Kidney (tissue), 14 donors: Measurements from ENCODE around the gene ZNF436. TPM values are rescaled to one million over a fixed set of nuclear protein-coding genes. Genes with fewer than 3 reads are reported as not detected.

Source experiments
- DNase-seq, 5 donors: peaks; one replicate each; pipeline ENCODE4 v3.0.0-alpha.2; 2013 to 2020
- FAIRE-seq: peaks from 2 replicates; lab custom pipeline; 2012; peaks lifted over from hg19 to GRCh38; lab: Jason Lieb, UNC
- H3K27ac ChIP-seq, 2 donors: one replicate each; pipeline ENCODE4 v1.7.0; 2013; ENCODE audit warnings: low read depth in 2 of 2, low read length in 2 of 2, inconsistent platforms in 1 of 2
- H3K27me3 ChIP-seq: one replicate; pipeline ENCODE4 v1.7.1; 2013; ENCODE audit warnings: low read length, inconsistent platforms; ENCODE audit not compliant: control insufficient read depth, insufficient read depth
- H3K36me3 ChIP-seq, 3 donors: one replicate each; pipeline versions ENCODE4 v1.7.0 to v1.7.1; 2013; ENCODE audit warnings: low read length in 3 of 3, control low read depth in 1 of 3, inconsistent platforms in 1 of 3; ENCODE audit not compliant: insufficient read depth in 3 of 3, control insufficient read depth in 2 of 3
- H3K4me1 ChIP-seq, 3 donors: one replicate each; pipeline versions ENCODE4 v1.7.0 to v1.7.1; 2013; ENCODE audit warnings: low read length in 3 of 3, inconsistent platforms in 1 of 3, low read depth in 1 of 3; ENCODE audit not compliant: control insufficient read depth in 2 of 3, insufficient read depth in 2 of 3
- H3K4me3 ChIP-seq, 3 donors: one replicate each; pipeline versions ENCODE4 v1.7.0 to v1.8.1; 2013; ENCODE audit warnings: low read length in 3 of 3, control low read depth in 1 of 3, inconsistent platforms in 1 of 3
- H3K9ac ChIP-seq, 3 donors: one replicate each; pipeline versions ENCODE4 v1.7.0 to v1.7.1; 2013; ENCODE audit warnings: low read length in 3 of 3, control low read depth in 1 of 3, inconsistent platforms in 1 of 3
- H3K9me3 ChIP-seq, 3 donors: one replicate each; pipeline versions ENCODE4 v1.7.0 to v1.7.1; 2013; ENCODE audit warnings: low read length in 3 of 3, control low read depth in 1 of 3, inconsistent platforms in 1 of 3; ENCODE audit not compliant: control insufficient read depth in 2 of 3, insufficient read depth in 1 of 3
- intact Hi-C: fragments of 100-400 bp; cut with DNase I; formaldehyde crosslinking; loops from one replicate; pipeline ENCODE4 v1.11.1; 2022
- polyA plus RNA-seq: library from polyadenylated mRNA; stranded (reverse); fragments of 350-450 nt; fragmentation: Illumina TruSeq; extraction: RNeasy Lipid Tissue Mini Kit (QIAGEN cat#74804); gene quantifications from one replicate; pipeline ENCODE4 v1.2.3, GENCODE V29; 2014; ENCODE audit warnings: low read depth, low replicate concordance; ENCODE audit not compliant: insufficient read depth
- total RNA-seq: library from RNA; stranded (reverse); fragmentation: NEBNext Ultra II Directional; extraction: Animal tissue kit (Norgen Biotek cat#: 25700); gene quantifications from one replicate; pipeline ENCODE4 v1.2.1, GENCODE V29; 2021
- TF ChIP-seq, protein P1 (sequence below): IDR thresholded peaks from 3 replicates; pipeline ENCODE4 v1.5.1; 2012; ENCODE audit warnings: mild to moderate bottlenecking, moderate library complexity, borderline replicate concordance; ENCODE audit not compliant: insufficient read depth; ENCODE audit errors: extremely low read depth
- donor health status: control.
- donor health status: control.
- donor health status: control.
- donor health status: control.
- donor health status: control.
- donor health status: DM: yes; HTN: yes; CAD: no.
- donor health status: Normal renal cell carcinoma (clear cell type).

The ZNF436 gene
- total and polyA plus RNA-seq, 2 donors from 2014 or later: 4.6 to 19.8 TPM

DNA sequence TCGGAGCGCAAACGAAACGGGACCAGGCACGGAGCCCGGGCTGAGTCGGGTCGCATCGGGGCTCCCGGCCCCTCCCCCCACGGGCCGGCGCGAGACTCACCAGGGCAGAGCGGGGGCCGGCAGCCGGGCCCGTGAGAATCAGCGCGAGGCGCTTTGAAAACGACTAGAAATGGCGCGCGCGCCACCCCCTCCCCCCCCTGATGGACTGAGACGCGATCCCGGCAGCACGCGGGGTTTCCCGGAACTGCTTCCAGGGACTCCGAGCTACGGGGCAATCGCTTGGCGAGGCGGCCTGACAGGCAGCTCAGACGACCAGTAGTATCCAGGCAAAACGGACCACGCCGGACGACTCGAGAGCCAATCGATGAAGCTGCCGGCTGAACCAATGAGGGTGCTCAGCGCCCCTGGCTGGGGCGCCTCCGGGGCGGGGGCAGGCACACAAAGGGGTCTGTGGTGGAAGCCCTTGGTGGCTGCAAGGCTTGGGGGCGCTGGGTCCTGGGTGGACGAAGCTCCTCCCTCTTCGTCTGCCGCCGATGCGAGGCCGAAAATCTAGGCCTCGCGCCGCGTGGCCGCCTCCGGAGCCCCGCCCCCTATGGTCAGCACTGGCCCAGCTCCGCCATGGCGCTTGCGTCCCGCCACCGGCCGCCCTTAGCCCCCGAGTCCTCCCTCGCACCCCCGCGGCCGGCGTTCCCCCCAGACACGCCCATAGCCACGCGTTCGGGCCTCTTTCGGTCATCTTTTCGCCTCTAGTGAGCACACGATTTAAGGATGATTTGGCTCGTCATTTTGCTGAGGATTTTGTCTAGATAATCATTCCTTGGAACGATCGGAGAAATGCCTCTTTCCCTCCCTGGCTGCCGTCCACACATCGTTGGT, 25.3 kb downstream of the ZNF436 start, which contains the start of gene HNRNPR:
TSS of gene HNRNPR (minus strand) at position 174 of the 876 bp plus-strand sequence. CDS start 3,276 bp downstream, outside the sequence.
- TF ChIP-seq, protein P1, sequence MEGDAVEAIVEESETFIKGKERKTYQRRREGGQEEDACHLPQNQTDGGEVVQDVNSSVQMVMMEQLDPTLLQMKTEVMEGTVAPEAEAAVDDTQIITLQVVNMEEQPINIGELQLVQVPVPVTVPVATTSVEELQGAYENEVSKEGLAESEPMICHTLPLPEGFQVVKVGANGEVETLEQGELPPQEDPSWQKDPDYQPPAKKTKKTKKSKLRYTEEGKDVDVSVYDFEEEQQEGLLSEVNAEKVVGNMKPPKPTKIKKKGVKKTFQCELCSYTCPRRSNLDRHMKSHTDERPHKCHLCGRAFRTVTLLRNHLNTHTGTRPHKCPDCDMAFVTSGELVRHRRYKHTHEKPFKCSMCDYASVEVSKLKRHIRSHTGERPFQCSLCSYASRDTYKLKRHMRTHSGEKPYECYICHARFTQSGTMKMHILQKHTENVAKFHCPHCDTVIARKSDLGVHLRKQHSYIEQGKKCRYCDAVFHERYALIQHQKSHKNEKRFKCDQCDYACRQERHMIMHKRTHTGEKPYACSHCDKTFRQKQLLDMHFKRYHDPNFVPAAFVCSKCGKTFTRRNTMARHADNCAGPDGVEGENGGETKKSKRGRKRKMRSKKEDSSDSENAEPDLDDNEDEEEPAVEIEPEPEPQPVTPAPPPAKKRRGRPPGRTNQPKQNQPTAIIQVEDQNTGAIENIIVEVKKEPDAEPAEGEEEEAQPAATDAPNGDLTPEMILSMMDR: peak; percentile 4
- FAIRE-seq (peak; percentile 66), DNase-seq (peak; percentile 100)
- no peaks in the 10 kb centered on the region for H3K36me3 ChIP-seq
- peak within 1 kb of the TSS; percentile 82 to 95 (median 88) for H3K9ac ChIP-seq
- no peaks in the 10 kb centered on the region for H3K27me3 ChIP-seq
- peak within 1 kb of the TSS; percentile 80 to 95 (median 84) for H3K4me3 ChIP-seq
- peaks cover 3 to 17% (median 6%) of the 10 kb centered on the region in 3 donors for H3K4me1 ChIP-seq
- peak within 1 kb of the TSS; percentile 93 for H3K27ac ChIP-seq
- intact Hi-C loops: no loop called here
- H3K9me3 ChIP-seq: no peaks in the 10 kb centered on the region

DNA sequence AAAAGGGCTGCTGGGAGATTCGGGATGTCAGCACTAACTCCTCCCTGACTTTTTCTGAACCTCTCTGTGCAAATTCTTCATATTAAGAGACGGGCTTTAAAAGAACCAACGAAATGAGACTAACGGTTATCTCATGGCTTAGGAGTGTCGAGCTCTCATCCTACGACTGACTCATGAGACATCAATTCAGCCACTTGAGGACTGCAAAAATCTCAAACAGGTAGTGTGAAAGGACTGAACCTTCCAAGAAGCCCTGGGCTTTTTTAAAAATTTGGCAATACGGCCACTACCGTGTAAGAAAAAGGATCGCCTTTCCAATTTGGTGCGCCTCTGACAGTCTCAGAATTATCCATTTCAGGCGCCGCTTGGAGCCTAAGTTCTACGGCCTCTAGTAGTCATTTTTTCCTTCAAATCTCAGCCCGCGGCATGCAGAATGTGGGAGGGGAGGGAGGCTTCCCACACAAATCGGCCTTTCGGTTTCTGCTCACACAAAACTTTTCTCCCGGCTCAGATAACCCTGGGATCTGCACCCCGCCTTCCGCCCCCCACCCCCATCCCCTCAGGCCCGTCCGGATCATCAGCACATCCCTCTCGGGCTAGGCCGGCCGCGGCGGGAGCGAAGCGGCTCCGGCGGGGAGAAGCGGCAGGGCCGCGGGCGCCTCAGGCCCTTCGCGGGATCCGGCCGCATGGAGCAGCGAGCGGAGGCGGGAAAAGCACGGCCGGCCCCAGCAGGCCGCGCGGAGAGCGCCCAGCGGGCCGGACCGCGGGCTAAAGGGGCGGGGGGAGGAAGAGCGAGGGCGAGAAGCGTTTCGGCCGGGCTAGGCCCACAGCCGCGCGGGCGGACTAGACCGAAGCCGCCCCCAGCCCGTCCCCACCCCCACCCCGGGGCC, 26.2 kb downstream of the ZNF436 start:
- peaks cover 3 to 17% (median 6%) of the 10 kb centered on the region in 3 donors for H3K4me1 ChIP-seq

DNA sequence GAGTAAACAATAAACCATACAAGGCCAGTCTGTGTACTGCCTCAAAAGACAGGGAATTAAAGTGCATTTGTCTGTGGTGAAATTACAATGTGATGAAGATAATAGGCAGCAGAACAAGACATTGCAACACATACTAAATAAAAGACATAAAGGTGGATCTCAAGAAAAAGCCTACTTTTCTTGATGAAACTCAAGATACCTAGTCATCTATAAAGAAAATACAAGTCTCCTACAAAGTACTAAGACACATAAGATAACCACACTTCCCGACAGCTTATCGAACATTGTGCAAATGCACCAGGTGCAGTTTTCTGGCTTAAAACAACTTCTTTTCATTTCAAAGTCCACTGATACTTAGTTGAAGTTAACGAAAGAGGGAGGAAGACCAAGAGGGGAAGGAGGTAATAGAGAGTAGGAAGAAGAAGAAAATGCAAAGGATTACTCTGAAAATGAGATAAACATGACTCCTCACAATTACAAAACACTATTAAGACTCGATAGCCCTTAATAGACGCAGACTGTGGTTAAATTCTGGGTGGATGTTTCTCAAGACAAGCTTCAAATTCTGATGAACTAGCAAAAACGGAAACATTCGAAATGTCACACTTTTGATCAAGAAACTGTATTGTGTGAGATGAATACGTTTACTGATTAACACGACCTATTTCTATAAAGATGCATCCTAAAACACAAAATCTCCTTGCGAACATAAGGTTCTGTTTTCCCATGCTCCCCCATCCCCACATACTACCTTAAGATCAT, 27.5 kb downstream of the ZNF436 start:
- FAIRE-seq (no peak), DNase-seq (peak in 1 of 5 donors; percentile 33)
- Histone ChIP-seq H3K9ac (peak overlapping the region in 2 of 3 donors; percentile 24 to 83), H3K27ac (no peak overlapping the region), H3K9me3 (no peaks in the 10 kb centered on the region), H3K4me1 (peaks cover 3 to 17% (median 6%) of the 10 kb centered on the region in 3 donors), H3K4me3 (peak overlapping the region; percentile 80 to 95 (median 84)), H3K27me3 (no peaks in the 10 kb centered on the region), H3K36me3 (peaks cover 0 to 4% (median under 1%) of the 10 kb centered on the region in 3 donors)
- TF ChIP-seq, protein P1: no peak
- intact Hi-C loops: no loop called here

More for the DNA sequence above, 26.2 kb downstream of the ZNF436 start:
- TF ChIP-seq, protein P1: no peak
- Histone ChIP-seq H3K4me3 (peak overlapping the region; percentile 80 to 95 (median 84)), H3K27me3 (no peaks in the 10 kb centered on the region), H3K9ac (peak overlapping the region; percentile 67 to 83 (median 82)), H3K9me3 (no peaks in the 10 kb centered on the region), H3K27ac (peak overlapping the region; percentile 93), H3K36me3 (no peaks in the 10 kb centered on the region)
- intact Hi-C loops: no loop called here
- no peak for FAIRE-seq
- peak in 2 of 5 donors; percentile 63 to 82 for DNase-seq
